Stomach smooth muscle (tissue), 2 donors: Measurements from ENCODE around the gene CELA1.

Source experiments
- H3K27ac ChIP-seq: one replicate; pipeline ENCODE4 v1.7.0; 2013; ENCODE audit warnings: mild to moderate bottlenecking, low read length, inconsistent platforms
- H3K27me3 ChIP-seq, 2 donors: one replicate each; pipeline ENCODE4 v1.7.0; 2013; ENCODE audit warnings: low read length in 2 of 2; ENCODE audit not compliant: insufficient read depth in 2 of 2, control insufficient read depth in 1 of 2
- H3K36me3 ChIP-seq, 2 donors: one replicate each; pipeline ENCODE4 v1.7.0; 2013; ENCODE audit warnings: low read length in 2 of 2; ENCODE audit not compliant: control insufficient read depth in 2 of 2, insufficient read depth in 2 of 2
- H3K4me1 ChIP-seq: one replicate; pipeline ENCODE4 v1.7.0; 2013; ENCODE audit warnings: low read length; ENCODE audit not compliant: control insufficient read depth, insufficient read depth
- H3K4me3 ChIP-seq, 2 donors: one replicate each; pipeline ENCODE4 v1.7.0; 2013; ENCODE audit warnings: low read length in 2 of 2
- H3K9ac ChIP-seq, 2 donors: one replicate each; pipeline ENCODE4 v1.7.0; 2013; ENCODE audit warnings: low read length in 2 of 2, mild to moderate bottlenecking in 1 of 2
- H3K9me3 ChIP-seq, 2 donors: one replicate each; pipeline ENCODE4 v1.7.0; 2013; ENCODE audit warnings: low read length in 2 of 2; ENCODE audit not compliant: control insufficient read depth in 2 of 2
- donor health status: healthy.
- donor health status: Pancreatic carcinoma.

Gene CELA1

DNA sequence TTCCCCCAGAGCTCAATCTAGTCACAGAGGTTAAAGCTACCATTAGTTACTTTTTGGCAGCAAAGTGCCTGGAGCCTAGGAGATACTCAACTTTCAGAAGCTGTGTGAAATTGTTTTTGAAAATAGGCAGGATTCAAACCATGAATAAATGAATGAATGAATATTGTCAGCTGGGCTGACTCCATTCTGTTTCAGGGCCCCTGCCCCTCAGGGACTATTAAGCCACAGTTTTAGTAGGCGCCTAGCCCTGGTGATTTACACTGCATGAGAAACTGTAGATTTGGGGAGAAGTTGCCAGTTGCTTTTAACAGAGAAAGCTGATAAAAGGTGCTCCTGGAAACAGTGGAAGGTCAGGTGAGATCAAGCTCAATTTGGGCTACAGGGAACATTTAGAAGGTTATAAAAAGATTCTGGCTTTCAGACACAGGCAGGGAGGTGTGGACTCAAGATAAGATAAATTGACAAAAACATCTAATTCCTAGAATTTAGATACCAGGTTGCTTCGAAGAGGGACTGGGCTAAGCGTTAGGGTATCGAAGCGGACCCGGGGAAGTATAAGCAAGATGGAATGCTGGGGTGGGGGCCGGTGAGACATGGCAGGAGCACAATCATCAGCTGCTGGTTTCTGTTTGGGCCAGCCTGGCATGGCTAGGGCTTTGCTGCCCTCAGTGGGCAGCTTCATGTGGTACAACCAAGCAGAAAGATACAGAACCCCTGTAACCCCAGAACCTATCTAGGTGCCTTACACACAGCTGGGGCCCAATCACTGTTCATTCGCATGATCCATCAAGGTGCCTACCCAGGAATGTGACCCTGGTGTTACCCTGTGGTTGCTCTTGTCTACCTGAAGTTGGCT lies 14.9 kb upstream of the CELA1 start:
- Histone ChIP-seq H3K36me3 (no peaks in the 10 kb centered on the region), H3K27ac (no peak overlapping the region)

DNA sequence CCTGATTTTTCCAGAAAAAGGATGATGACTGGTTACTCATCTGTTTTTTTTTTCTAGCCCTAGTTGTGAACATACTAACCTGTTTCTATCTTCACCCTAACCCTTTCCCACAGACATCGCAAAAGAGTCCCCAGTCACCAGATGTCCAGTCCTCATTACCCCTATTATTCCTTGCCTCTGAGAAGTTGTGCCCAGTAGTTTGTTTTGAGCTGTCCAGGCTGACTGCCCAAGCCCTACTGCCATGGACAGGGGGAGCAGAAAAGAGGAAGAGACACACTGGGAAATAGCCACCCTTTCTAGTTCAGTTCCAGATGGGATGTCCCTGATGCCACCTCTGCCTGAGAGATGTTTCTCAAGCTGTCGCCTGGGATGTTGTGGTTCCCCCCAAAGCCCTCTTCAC lies 13.8 kb upstream of the CELA1 start:
- Histone ChIP-seq H3K27me3 (peaks cover 0 to 7% of the 10 kb centered on the region in 2 donors), H3K4me1 (no peaks in the 10 kb centered on the region), H3K36me3 (no peaks in the 10 kb centered on the region), H3K9me3 (no peaks in the 10 kb centered on the region), H3K9ac (no peak overlapping the region), H3K4me3 (no peak overlapping the region), H3K27ac (no peak overlapping the region)

More for the DNA sequence above, 14.9 kb upstream of the CELA1 start:
- Histone ChIP-seq H3K27me3 (peaks cover 0 to 7% of the 10 kb centered on the region in 2 donors), H3K4me3 (no peak overlapping the region), H3K4me1 (no peaks in the 10 kb centered on the region), H3K9ac (no peak overlapping the region), H3K9me3 (no peaks in the 10 kb centered on the region)

DNA sequence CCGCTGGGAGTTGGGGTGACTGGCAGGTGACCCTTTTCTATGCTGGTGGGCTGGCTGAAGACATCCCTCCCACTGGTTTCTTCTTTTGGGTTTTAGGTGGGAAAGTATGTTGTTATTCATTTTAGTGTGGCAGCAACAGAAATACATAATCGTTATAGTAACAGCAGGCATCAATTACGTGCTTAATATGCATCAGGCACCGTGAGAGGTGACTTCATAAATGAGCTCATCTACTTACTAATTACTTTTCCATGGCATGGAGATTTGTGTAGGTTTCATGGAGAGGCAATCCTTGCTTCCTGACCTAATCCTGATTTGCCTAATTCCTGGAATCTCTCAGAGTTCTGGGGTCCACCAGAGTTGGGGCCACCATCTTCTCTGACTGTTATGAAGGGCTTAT lies 13.4 kb upstream of the CELA1 start:
- no peaks in the 10 kb centered on the region for H3K4me1 ChIP-seq
- no peaks in the 10 kb centered on the region for H3K36me3 ChIP-seq
- H3K9me3 ChIP-seq: no peaks in the 10 kb centered on the region
- H3K27ac ChIP-seq: no peak overlapping the region
- no peak overlapping the region for H3K4me3 ChIP-seq
- peaks cover 0 to 7% of the 10 kb centered on the region in 2 donors for H3K27me3 ChIP-seq
- H3K9ac ChIP-seq: no peak overlapping the region

DNA sequence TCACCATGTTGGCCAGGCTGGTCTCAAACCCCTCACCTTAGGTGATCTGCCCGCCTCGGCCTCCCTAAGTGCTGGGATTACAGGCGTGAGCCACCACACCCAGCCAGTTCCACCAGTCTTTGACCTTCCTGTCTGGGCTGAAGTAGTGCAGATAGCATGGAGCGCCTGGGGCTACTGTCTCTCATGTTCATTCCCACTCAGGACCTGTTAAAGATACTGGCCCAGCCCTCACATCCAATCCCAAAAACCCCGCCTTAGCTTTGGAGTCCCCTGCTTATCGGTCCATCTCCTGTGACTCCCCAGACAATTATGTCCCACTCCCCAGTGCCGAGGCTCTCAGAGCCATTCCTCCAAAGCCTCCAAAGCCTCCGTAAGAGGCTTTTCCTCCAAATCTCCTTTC lies 12.0 kb upstream of the CELA1 start:
- no peak overlapping the region for H3K4me3 ChIP-seq
- no peaks in the 10 kb centered on the region for H3K4me1 ChIP-seq
- no peak overlapping the region for H3K27ac ChIP-seq
- no peaks in the 10 kb centered on the region for H3K36me3 ChIP-seq
- no peak overlapping the region for H3K9ac ChIP-seq
- H3K9me3 ChIP-seq: no peaks in the 10 kb centered on the region
- H3K27me3 ChIP-seq: peaks cover 0 to 7% of the 10 kb centered on the region in 2 donors

DNA sequence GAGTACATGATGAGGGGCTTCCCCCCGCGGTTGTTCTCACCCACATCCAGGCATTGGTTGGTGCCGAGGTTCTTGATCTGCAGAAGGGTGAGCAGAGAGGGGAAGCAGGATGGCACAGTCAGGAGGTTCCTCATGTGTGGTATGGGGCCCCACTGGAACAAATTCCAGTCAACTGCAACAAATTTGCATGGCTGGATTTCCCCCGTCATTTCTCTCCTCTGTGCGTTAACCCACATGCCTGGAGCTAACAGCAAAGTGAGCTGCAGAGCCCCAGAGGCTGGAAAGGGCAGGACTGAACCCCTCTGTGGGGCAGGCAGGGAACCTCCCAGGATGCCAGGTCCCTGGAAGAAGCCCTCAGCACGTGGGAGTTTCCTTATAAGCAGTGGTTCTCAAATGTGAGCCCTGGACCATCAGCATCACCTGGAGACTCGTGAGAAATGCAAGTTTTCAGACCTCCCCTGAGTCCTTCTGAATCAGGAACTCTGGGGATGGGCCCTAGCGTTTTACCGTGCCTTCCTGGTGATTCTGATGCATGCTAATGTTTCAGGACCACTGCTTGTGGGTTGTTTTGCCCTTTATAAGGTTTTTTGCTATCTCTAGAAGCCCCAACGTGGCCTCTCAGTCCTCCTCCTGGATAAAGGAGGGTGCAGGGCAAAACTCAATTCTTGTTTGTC lies 11.0 kb upstream of the CELA1 start:
- H3K36me3 ChIP-seq: no peaks in the 10 kb centered on the region
- no peak overlapping the region for H3K9ac ChIP-seq
- H3K27ac ChIP-seq: no peak overlapping the region
- no peaks in the 10 kb centered on the region for H3K9me3 ChIP-seq
- H3K4me3 ChIP-seq: no peak overlapping the region
- H3K27me3 ChIP-seq: peaks cover 0 to 7% of the 10 kb centered on the region in 2 donors
- H3K4me1 ChIP-seq: no peaks in the 10 kb centered on the region

DNA sequence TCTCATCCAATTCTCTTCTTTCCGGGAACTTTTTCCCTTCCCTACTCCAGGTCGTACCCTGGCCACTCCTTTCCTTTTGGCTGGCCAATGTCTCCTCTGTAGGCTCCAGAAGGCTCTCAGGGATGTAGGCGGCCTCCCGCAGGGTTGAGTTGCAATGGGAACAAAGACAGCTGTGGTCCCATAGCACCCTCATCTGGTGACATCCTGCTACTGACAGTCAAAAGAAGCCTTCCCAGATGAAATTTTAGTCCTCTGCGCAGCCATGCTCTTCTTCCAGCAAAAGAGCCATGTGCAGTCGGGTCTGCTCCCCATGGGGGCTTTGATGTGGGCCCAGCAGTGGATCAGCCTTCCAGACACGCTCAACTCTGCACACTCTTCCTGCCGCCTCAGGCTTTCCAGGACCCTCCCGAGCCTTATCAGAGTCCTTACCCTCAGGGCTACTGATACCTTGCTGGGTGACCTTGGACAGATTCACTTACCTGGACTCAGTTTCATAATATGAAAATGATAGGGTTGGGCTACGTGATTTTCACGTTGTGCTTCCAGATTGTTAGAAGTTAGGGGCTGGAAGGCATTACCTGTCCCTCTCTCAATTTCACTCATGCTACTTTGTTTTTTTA lies 5.5 kb upstream of the CELA1 start:
- H3K9ac ChIP-seq: no peak overlapping the region

DNA sequence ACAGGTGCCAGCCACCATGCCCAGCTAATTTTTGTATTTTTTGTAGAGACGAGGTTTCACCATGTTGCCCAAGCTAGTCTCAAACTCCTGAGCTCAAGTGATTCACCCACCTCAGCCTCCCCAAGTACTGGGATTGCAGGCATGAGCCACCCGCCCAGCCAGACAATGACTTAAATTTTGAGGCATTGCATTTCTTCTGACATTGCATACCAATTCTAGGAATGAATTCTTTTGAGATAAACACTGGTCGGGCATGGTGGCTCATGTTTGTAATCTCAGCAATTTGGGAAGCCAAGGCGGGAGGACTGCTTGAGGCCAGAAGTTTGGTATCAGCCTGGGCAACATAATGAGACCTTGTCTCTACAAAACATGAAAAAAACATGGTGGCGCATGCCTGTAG lies 2.5 kb upstream of the CELA1 start:
- Histone ChIP-seq H3K9me3 (no peaks in the 10 kb centered on the region), H3K27ac (no peak overlapping the region), H3K36me3 (no peaks in the 10 kb centered on the region), H3K27me3 (no peaks in the 10 kb centered on the region), H3K4me1 (no peaks in the 10 kb centered on the region), H3K9ac (no peak overlapping the region), H3K4me3 (no peak overlapping the region)

More for the DNA sequence above, 5.5 kb upstream of the CELA1 start:
- Histone ChIP-seq H3K4me1 (no peaks in the 10 kb centered on the region), H3K27me3 (no peaks in the 10 kb centered on the region), H3K9me3 (no peaks in the 10 kb centered on the region), H3K27ac (no peak overlapping the region), H3K36me3 (no peaks in the 10 kb centered on the region), H3K4me3 (no peak overlapping the region)

DNA sequence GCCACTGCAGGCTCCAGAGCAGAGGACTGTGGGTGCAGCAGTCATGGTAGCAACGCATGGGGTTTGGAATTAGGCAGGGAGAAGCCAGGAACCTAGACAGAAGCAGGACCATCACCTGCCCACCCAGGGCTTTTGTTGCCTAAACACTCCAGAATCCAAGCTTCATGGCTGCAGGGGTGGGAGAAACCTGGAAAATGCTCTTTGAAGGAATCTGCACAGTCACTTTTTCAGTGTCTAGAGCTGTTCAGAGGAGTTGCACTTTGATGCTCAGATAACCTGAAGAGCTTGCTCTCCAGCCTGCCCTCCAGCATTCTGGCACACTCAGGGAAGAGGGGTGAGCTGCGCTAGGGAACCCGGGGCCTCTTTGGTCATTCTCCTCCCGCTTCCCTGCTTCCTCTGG lies 1.6 kb upstream of the CELA1 start:
- Histone ChIP-seq H3K9ac (no peak overlapping the region), H3K36me3 (no peaks in the 10 kb centered on the region), H3K4me1 (no peaks in the 10 kb centered on the region), H3K9me3 (no peaks in the 10 kb centered on the region), H3K27ac (no peak overlapping the region), H3K27me3 (no peaks in the 10 kb centered on the region), H3K4me3 (no peak overlapping the region)

DNA sequence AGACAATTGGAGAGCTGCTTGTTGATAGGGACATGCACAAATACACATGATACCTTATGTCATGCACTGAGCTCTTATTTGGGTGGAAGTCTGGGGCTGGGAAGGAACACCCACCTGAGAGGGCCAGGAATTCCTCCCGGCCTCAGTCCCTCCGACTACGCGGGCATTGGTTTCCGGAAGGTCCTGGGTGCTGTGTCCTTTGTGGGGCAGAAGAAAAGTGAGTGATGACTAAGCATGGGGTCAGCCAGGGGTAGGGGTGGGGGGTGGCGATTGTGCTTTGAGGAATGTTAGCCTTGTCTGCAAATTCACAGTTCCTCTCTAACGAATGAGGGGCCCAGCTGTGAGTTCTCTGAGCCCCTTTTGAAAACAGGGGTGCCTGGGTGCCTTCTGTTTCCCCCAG lies 798 bp downstream of the CELA1 start:
- Histone ChIP-seq H3K9ac (no peak overlapping the region), H3K9me3 (no peaks in the 10 kb centered on the region), H3K27me3 (no peaks in the 10 kb centered on the region), H3K36me3 (no peaks in the 10 kb centered on the region), H3K4me1 (peaks cover 4% of the 10 kb centered on the region), H3K27ac (no peak overlapping the region), H3K4me3 (no peak overlapping the region)

DNA sequence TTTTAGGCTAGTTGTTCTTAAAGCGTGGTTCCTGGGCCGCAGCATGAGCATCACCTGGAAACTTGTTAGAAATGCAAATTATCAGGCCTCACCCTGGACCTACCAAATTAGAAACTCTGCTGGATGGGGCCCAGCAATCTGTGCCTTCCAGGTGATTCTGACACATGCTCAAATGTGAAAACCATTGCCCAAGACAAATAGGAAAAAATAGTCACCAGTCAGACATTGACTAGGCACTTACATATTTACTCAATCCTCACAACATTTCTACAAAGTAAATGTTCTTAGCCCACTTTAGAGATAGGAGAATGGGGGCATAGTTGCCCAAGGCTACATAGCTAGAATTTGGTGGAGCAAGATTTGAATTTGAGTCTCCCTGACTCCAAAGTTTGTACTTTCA lies 3.3 kb downstream of the CELA1 start:
- H3K4me3 ChIP-seq: no peak overlapping the region
- H3K27me3 ChIP-seq: no peaks in the 10 kb centered on the region
- H3K9ac ChIP-seq: no peak overlapping the region
- no peaks in the 10 kb centered on the region for H3K9me3 ChIP-seq
- peaks cover 4% of the 10 kb centered on the region for H3K4me1 ChIP-seq
- no peaks in the 10 kb centered on the region for H3K36me3 ChIP-seq
- H3K27ac ChIP-seq: no peak overlapping the region
